Measurements from ENCODE around the gene GPRC5D.

The GPRC5D gene

DNA sequence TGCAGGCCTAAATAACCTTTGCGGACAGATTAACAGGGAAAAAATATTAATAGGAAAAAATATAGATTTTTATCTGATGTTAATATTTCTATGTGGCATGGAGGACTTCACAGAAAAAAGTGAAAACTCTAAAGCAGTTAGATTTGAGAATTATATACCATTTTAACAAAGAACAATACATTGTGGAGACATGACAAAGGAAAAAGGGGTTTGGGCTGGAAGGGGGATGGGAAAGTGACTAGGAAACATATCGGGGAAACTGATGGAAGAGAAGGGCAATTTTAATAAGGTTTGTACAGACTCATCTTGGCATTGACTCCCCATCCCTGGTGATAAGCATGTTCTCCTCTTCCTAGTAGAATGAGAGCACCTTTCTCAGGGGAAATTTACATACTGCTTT is 21.0 kb upstream of the GPRC5D start:
- TF ChIP-seq, protein P1, sequence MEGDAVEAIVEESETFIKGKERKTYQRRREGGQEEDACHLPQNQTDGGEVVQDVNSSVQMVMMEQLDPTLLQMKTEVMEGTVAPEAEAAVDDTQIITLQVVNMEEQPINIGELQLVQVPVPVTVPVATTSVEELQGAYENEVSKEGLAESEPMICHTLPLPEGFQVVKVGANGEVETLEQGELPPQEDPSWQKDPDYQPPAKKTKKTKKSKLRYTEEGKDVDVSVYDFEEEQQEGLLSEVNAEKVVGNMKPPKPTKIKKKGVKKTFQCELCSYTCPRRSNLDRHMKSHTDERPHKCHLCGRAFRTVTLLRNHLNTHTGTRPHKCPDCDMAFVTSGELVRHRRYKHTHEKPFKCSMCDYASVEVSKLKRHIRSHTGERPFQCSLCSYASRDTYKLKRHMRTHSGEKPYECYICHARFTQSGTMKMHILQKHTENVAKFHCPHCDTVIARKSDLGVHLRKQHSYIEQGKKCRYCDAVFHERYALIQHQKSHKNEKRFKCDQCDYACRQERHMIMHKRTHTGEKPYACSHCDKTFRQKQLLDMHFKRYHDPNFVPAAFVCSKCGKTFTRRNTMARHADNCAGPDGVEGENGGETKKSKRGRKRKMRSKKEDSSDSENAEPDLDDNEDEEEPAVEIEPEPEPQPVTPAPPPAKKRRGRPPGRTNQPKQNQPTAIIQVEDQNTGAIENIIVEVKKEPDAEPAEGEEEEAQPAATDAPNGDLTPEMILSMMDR (IDR thresholded peaks at IDR 0.05; ENCODE audit: borderline replicate concordance, insufficient read depth, low read depth, low read length), result no peak
- H3K4me3 ChIP-seq (ENCODE audit: low read depth, low read length), result no peak overlapping the region

- H3K4me3 ChIP-seq (ENCODE audit: low read depth, low read length), result no peak overlapping the region
- TF ChIP-seq, protein P1 (IDR thresholded peaks at IDR 0.05; ENCODE audit: borderline replicate concordance, insufficient read depth, low read depth, low read length), result no peak
Observed at GRCh38 chr12:12965836-12966235, 13.9 kb upstream of the GPRC5D start.

- H3K4me3 ChIP-seq (ENCODE audit: low read depth, low read length), result no peak overlapping the region
Observed at GRCh38 chr12:12964255-12964654, 12.3 kb upstream of the GPRC5D start.

GRCh38 chr12:12960639-12961209 is 8.8 kb upstream of the GPRC5D start:
- H3K4me3 ChIP-seq (ENCODE audit: low read depth, low read length), result no peak overlapping the region
- TF ChIP-seq, protein P1 (IDR thresholded peaks at IDR 0.05; ENCODE audit: borderline replicate concordance, insufficient read depth, low read depth, low read length), result no peak

More at GRCh38 chr12:12964255-12964654, 12.3 kb upstream of the GPRC5D start:
- TF ChIP-seq, protein P1 (IDR thresholded peaks at IDR 0.05; ENCODE audit: borderline replicate concordance, insufficient read depth, low read depth, low read length), result no peak

DNA sequence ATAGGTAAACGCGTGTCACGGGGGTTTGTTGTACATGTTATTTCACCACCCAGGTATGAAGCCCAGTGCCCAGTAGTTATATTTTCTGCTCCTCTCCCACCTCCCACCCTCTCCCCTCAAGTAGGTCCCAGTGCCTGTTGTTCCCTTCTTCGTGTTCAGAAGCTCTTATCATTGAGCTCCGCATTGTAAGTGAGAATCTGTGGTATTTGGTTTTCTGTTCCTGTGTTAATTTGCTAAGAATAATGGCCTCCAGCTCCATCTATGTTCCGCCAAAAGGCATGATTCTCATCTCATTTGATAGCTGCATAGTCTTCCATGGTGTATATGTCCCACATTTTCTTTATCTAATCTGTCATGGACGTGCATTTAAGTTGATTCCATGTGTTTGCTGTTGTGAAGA is 6.9 kb upstream of the GPRC5D start:
- no peak overlapping the region for H3K4me3 ChIP-seq (ENCODE audit: low read depth, low read length)
- TF ChIP-seq, protein P1 (IDR thresholded peaks at IDR 0.05; ENCODE audit: borderline replicate concordance, insufficient read depth, low read depth, low read length), result no peak

DNA sequence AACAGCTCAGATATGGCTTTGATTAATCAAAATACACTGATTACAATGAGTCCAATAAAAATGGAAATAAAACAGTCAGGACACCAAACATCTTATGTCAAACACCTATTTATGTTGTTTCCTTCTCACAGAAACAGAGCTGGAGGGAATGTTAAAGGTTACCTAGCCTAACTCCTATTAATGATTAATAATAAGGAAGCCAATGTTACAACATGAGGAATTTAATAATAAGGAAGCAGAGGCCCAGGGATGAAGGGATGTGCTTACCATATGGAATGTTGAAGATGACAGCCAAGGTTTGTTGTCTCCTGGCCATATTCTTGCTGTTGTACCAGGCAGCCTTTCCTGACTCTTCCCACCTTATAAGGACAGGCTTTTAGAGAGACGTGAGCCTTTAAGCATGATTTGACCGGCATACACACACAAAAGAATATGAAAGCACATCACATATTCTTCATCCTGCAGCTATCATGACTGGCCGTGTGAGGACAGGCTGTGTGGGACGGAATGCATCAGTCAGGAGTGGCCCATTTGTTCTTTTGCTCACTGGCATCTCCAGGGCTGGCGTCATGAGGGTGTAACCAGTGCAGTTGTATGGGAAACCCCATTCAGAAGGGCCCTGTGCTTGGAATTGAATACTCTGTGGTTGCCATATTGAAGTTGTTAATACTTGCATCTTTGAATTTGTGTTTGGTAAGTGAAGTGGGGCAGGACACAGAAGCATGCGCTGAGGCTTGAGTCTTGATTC is 3.1 kb upstream of the GPRC5D start:
- no peak overlapping the region for H3K4me3 ChIP-seq (ENCODE audit: low read depth, low read length)
- TF ChIP-seq, protein P1 (IDR thresholded peaks at IDR 0.05; ENCODE audit: borderline replicate concordance, insufficient read depth, low read depth, low read length), result no peak

DNA sequence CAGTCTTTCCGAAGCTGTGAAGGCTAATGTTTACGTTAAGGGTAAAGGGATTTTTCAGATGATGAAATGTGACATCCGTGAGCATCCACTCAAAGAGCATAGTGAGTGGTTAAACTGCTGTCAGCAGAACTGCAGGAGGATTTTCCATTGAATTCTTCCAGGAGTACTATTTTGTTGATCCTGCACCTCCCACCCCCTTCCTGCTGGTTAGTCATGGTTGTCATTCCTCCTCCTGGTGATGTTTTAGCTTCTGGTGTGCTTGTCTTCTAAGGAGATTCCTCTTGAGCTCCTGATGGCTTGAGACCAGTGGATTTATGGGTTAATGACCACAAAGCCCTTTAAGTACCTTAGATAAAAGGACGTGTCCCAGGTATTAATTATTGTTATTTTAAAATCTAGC is 2.4 kb upstream of the GPRC5D start:
- TF ChIP-seq, protein P1 (IDR thresholded peaks at IDR 0.05; ENCODE audit: borderline replicate concordance, insufficient read depth, low read depth, low read length), result no peak
- H3K4me3 ChIP-seq (ENCODE audit: low read depth, low read length), result no peak overlapping the region
